ENCODE data around the gene SDHAF1. TPM values are rescaled to one million over a fixed set of nuclear protein-coding genes. Genes with fewer than 3 reads are reported as not detected.

SDHAF1 gene
- total RNA-seq, 1 donor = 21.0 TPM

DNA sequence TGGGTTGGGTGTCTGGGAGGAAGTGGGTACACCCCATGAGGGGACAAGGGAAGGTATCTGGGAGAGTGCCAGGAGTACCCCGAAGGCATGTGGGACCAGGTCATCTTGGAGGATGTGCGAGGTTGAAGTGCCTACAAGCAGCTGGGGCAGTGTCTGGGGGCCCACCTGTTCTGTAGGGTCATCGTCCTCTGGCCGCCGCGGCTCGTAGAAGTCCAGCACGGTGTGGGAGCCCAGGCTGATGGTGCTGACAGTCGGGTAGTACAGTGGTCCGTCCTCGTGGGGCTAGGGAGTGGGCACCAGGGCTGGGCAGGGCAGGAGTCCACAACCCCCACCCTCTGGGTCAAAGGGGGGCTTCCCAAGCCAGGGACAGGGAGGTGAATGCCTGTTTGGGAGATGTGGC lies 15.4 kb downstream of the SDHAF1 start:
- Histone ChIP-seq H3K9me3 (ENCODE audit: low read depth, low read length) (no peaks in the 10 kb centered on the region), H3K4me1 (ENCODE audit: insufficient read depth, low read length) (peaks cover 22% of the 10 kb centered on the region), H3K79me2 (ENCODE audit: insufficient read depth, low read length) (peaks cover 14% of the 10 kb centered on the region), H3K27ac (ENCODE audit: low read depth, low read length) (no peak overlapping the region), H2AFZ (ENCODE audit: low read length) (no peak overlapping the region), H3K4me3 (ENCODE audit: insufficient read depth, low read length) (no peak overlapping the region), H4K20me1 (ENCODE audit: insufficient read depth, low read length) (no peaks in the 10 kb centered on the region), H3K27me3 (ENCODE audit: insufficient read depth, low read length) (no peaks in the 10 kb centered on the region), H3K36me3 (ENCODE audit: insufficient read depth, low read length) (peaks cover under 1% of the 10 kb centered on the region), H3K4me2 (ENCODE audit: insufficient read depth, low read length) (no peak overlapping the region)
- TF ChIP-seq, protein P1, sequence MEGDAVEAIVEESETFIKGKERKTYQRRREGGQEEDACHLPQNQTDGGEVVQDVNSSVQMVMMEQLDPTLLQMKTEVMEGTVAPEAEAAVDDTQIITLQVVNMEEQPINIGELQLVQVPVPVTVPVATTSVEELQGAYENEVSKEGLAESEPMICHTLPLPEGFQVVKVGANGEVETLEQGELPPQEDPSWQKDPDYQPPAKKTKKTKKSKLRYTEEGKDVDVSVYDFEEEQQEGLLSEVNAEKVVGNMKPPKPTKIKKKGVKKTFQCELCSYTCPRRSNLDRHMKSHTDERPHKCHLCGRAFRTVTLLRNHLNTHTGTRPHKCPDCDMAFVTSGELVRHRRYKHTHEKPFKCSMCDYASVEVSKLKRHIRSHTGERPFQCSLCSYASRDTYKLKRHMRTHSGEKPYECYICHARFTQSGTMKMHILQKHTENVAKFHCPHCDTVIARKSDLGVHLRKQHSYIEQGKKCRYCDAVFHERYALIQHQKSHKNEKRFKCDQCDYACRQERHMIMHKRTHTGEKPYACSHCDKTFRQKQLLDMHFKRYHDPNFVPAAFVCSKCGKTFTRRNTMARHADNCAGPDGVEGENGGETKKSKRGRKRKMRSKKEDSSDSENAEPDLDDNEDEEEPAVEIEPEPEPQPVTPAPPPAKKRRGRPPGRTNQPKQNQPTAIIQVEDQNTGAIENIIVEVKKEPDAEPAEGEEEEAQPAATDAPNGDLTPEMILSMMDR (IDR thresholded peaks at IDR 0.05; ENCODE audit: extremely low read depth, low read depth, low read length) = no peak
- no peak for DNase-seq (ENCODE audit: insufficient read length, low spot score, missing footprints)

GRCh38 chr19:36013280-36014011 lies 18.5 kb downstream of the SDHAF1 start:
- DNase-seq (ENCODE audit: insufficient read length, low spot score, missing footprints) = peak; percentile 91
- TF ChIP-seq, protein P1 (IDR thresholded peaks at IDR 0.05; ENCODE audit: extremely low read depth, low read depth, low read length) = no peak
- no peaks in the 10 kb centered on the region for H3K9me3 ChIP-seq (ENCODE audit: low read depth, low read length)
- H3K27ac ChIP-seq (ENCODE audit: low read depth, low read length) = peak overlapping the region; percentile 90
- peaks cover 22% of the 10 kb centered on the region for H3K4me1 ChIP-seq (ENCODE audit: insufficient read depth, low read length)
- peak overlapping the region; percentile 93 for H2AFZ ChIP-seq (ENCODE audit: low read length)
- H3K36me3 ChIP-seq (ENCODE audit: insufficient read depth, low read length) = peaks cover 27% of the 10 kb centered on the region
- H3K4me3 ChIP-seq (ENCODE audit: insufficient read depth, low read length) = peak overlapping the region; percentile 97
- H4K20me1 ChIP-seq (ENCODE audit: insufficient read depth, low read length) = no peaks in the 10 kb centered on the region
- H3K27me3 ChIP-seq (ENCODE audit: insufficient read depth, low read length) = no peaks in the 10 kb centered on the region
- peaks cover 14% of the 10 kb centered on the region for H3K79me2 ChIP-seq (ENCODE audit: insufficient read depth, low read length)
- H3K4me2 ChIP-seq (ENCODE audit: insufficient read depth, low read length) = peak overlapping the region; percentile 95

- DNase-seq (ENCODE audit: insufficient read length, low spot score, missing footprints) = peak; percentile 100
- TF ChIP-seq, protein P1 (IDR thresholded peaks at IDR 0.05; ENCODE audit: extremely low read depth, low read depth, low read length) = no peak
- H3K9me3 ChIP-seq (ENCODE audit: low read depth, low read length) = no peaks in the 10 kb centered on the region
Measured at GRCh38 chr19:36014012-36014924, 19.3 kb downstream of the SDHAF1 start, which contains the start of gene ALKBH6. Gene ALKBH6, minus strand, starts transcription at chr19:36014213. Its CDS starts 816 bp downstream, at chr19:36013397.

More at GRCh38 chr19:36014012-36014924, 19.3 kb downstream of the SDHAF1 start, which contains the start of gene ALKBH6:
- Histone ChIP-seq H3K36me3 (ENCODE audit: insufficient read depth, low read length) (peaks cover 35% of the 10 kb centered on the region), H3K27ac (ENCODE audit: low read depth, low read length) (peak within 1 kb of the TSS; percentile 90), H3K4me1 (ENCODE audit: insufficient read depth, low read length) (peaks cover 16% of the 10 kb centered on the region), H3K79me2 (ENCODE audit: insufficient read depth, low read length) (peaks cover 14% of the 10 kb centered on the region), H3K4me2 (ENCODE audit: insufficient read depth, low read length) (peak within 1 kb of the TSS; percentile 95), H3K27me3 (ENCODE audit: insufficient read depth, low read length) (no peaks in the 10 kb centered on the region), H4K20me1 (ENCODE audit: insufficient read depth, low read length) (no peaks in the 10 kb centered on the region), H3K4me3 (ENCODE audit: insufficient read depth, low read length) (peak within 1 kb of the TSS; percentile 97), H2AFZ (ENCODE audit: low read length) (peak within 1 kb of the TSS; percentile 93)
